Measurements from ENCODE around the gene DCLK1.

GRCh38 chr13:35894636-35895035, 236.5 kb downstream of the DCLK1 start:
- TF ChIP-seq EZH2 (IDR thresholded peaks at IDR 0.05; ENCODE audit: insufficient read depth, poor library complexity, severe bottlenecking), result no peak
- no peak for TF ChIP-seq EZH2phosphoT487 (IDR thresholded peaks at IDR 0.05; ENCODE audit: insufficient read depth, low read depth)
